H1 (cell line): Measurements from ENCODE around the gene EMP3.

Experiments
- CBX5 ChIP-seq: fragments of 300-800, 300-1000 bp; sonication (generic); IDR thresholded peaks from 2 replicates; pipeline ENCODE4 v1.7.1; 2016; ENCODE audit warnings: antibody characterized with exemption, low read length, low read depth
- CTCF ChIP-seq, 3 experiments: IDR thresholded peaks; 1 replicate in 2 of 3; 2 replicates in 1 of 3; pipeline versions ENCODE4 v1.5.1 to v1.6.1; 2011; ENCODE audit warnings: low read length in 3 of 3, mild to moderate bottlenecking in 3 of 3, inconsistent platforms in 2 of 3, low read depth in 1 of 3, moderate library complexity in 1 of 3; ENCODE audit not compliant: insufficient read depth in 1 of 3; ENCODE audit errors: control extremely low read depth in 1 of 3
- EZH2 ChIP-seq: fragments of 200-600 bp; sonication (generic); IDR thresholded peaks from 2 replicates; pipeline ENCODE4 v1.7.1; 2012; ENCODE audit warnings: low read depth, mild to moderate bottlenecking, moderate library complexity, low read length, inconsistent platforms; ENCODE audit not compliant: severe bottlenecking
- JUN ChIP-seq: IDR thresholded peaks from 2 replicates; pipeline ENCODE4 v1.6.1; 2011; ENCODE audit warnings: low read depth, mild to moderate bottlenecking, improper control_type of control experiment, low read length
- JUND ChIP-seq: IDR thresholded peaks from 2 replicates; pipeline ENCODE4 v1.6.1; 2011; ENCODE audit warnings: mild to moderate bottlenecking, improper control_type of control experiment, low read length
- NRF1 ChIP-seq: IDR thresholded peaks from 2 replicates; pipeline ENCODE4 v1.6.1; 2011; ENCODE audit warnings: mild to moderate bottlenecking, low read depth, low read length, improper control_type of control experiment
- POLR2A ChIP-seq, 2 experiments: IDR thresholded peaks; 1 replicate in 1 of 2; 2 replicates in 1 of 2; pipeline ENCODE4 v1.6.1; 2011; ENCODE audit warnings: low read depth in 2 of 2, low read length in 2 of 2, mild to moderate bottlenecking in 2 of 2; ENCODE audit errors: control extremely low read depth in 1 of 2
- POLR2AphosphoS5 ChIP-seq: IDR thresholded peaks from 2 replicates; pipeline ENCODE4 v1.6.1; 2011; ENCODE audit warnings: low read depth, low read length
- RAD21 ChIP-seq, 2 experiments: IDR thresholded peaks in 1 of 2; conservative IDR thresholded peaks in 1 of 2; 2 replicates each; pipeline ENCODE4 v1.6.1; 2011; ENCODE audit warnings: low read depth in 2 of 2, low read length in 2 of 2, improper control_type of control experiment in 1 of 2, inconsistent platforms in 1 of 2, mild to moderate bottlenecking in 1 of 2, moderate library complexity in 1 of 2
- YY1 ChIP-seq: IDR thresholded peaks from 2 replicates; pipeline ENCODE4 v1.6.1; 2011; ENCODE audit warnings: low read depth, mild to moderate bottlenecking, low read length

- TF ChIP-seq CBX5 = no peak
- TF ChIP-seq POLR2AphosphoS5 = no peak
- TF ChIP-seq RAD21 (IDR thresholded peaks at IDR 0.05 in 1 of 2, conservative IDR thresholded peaks at IDR 0.05 in 1 of 2; ENCODE audit: low read depth in 2 of 2, low read length in 2 of 2) = no peak
- TF ChIP-seq CTCF (IDR thresholded peaks at IDR 0.05; ENCODE audit: control extremely low read depth in 1 of 3, insufficient read depth in 1 of 3, low read depth in 1 of 3, low read length in 3 of 3) = no peak
- TF ChIP-seq NRF1 = no peak
- TF ChIP-seq POLR2A (IDR thresholded peaks at IDR 0.05; ENCODE audit: control extremely low read depth in 1 of 2, low read depth in 2 of 2, low read length in 2 of 2) = no peak
- no peak for TF ChIP-seq YY1
- TF ChIP-seq EZH2 = no peak
- TF ChIP-seq JUN = no peak
- no peak for TF ChIP-seq JUND
These were observed 43.6 kb downstream of the EMP3 start for GRCh38 chr19:48368936-48369335.
